ENCODE measurements around the gene LRRC4C. TPM values are rescaled to one million over a fixed set of nuclear protein-coding genes. Genes with fewer than 3 reads are reported as not detected.

The LRRC4C gene
- total RNA-seq, 2 donors from 2014 or later: 0.95 to 3.2 TPM

GRCh38 chr11:40838181-40838683 is 621.2 kb downstream of the LRRC4C start:
- H3K4me3 ChIP-seq: no peak overlapping the region
- H3K9me3 ChIP-seq: no peaks in the 10 kb centered on the region
- H3K4me1 ChIP-seq (ENCODE audit: control insufficient read depth in 1 of 2, low read depth in 2 of 2): no peaks in the 10 kb centered on the region
- no peak overlapping the region for H3K27ac ChIP-seq
- DNase-seq (ENCODE audit: low spot score) (no peak), ATAC-seq (ENCODE audit: insufficient number of reproducible peaks, low FRiP score, low read depth) (no peak)
- no peaks in the 10 kb centered on the region for H3K27me3 ChIP-seq (replicated peaks; ENCODE audit: insufficient read depth)
- H3K36me3 ChIP-seq: no peaks in the 10 kb centered on the region
- TF ChIP-seq CTCF (IDR thresholded peaks at IDR 0.05): no peak

- Histone ChIP-seq H3K36me3 (no peaks in the 10 kb centered on the region), H3K9me3 (no peaks in the 10 kb centered on the region), H3K27me3 (replicated peaks; ENCODE audit: insufficient read depth) (no peaks in the 10 kb centered on the region), H3K27ac (no peak overlapping the region), H3K4me3 (no peak overlapping the region), H3K4me1 (ENCODE audit: control insufficient read depth in 1 of 2, low read depth in 2 of 2) (no peaks in the 10 kb centered on the region)
- DNase-seq (ENCODE audit: low spot score): no peak
- ATAC-seq (ENCODE audit: insufficient number of reproducible peaks, low FRiP score, low read depth): no peak
- no peak for TF ChIP-seq CTCF (IDR thresholded peaks at IDR 0.05)
Measured at GRCh38 chr11:40827116-40827515, 632.3 kb downstream of the LRRC4C start.

- Histone ChIP-seq H3K36me3 (no peaks in the 10 kb centered on the region), H3K4me3 (no peak overlapping the region), H3K27ac (no peak overlapping the region), H3K27me3 (replicated peaks; ENCODE audit: insufficient read depth) (no peaks in the 10 kb centered on the region), H3K9me3 (no peaks in the 10 kb centered on the region), H3K4me1 (ENCODE audit: control insufficient read depth in 1 of 2, low read depth in 2 of 2) (no peaks in the 10 kb centered on the region)
- ATAC-seq (ENCODE audit: insufficient number of reproducible peaks, low FRiP score, low read depth): no peak
- DNase-seq (ENCODE audit: low spot score): no peak
- no peak for TF ChIP-seq CTCF (IDR thresholded peaks at IDR 0.05)
Measured at GRCh38 chr11:40826601-40827000, 632.9 kb downstream of the LRRC4C start.

GRCh38 chr11:40825201-40825834 is 634.1 kb downstream of the LRRC4C start:
- no peak for TF ChIP-seq CTCF (IDR thresholded peaks at IDR 0.05)
- no peak overlapping the region for H3K4me3 ChIP-seq
- DNase-seq (ENCODE audit: low spot score) (no peak), ATAC-seq (ENCODE audit: insufficient number of reproducible peaks, low FRiP score, low read depth) (no peak)
- no peaks in the 10 kb centered on the region for H3K36me3 ChIP-seq
- no peak overlapping the region for H3K27ac ChIP-seq
- H3K9me3 ChIP-seq: no peaks in the 10 kb centered on the region
- H3K4me1 ChIP-seq (ENCODE audit: control insufficient read depth in 1 of 2, low read depth in 2 of 2): no peaks in the 10 kb centered on the region
- no peaks in the 10 kb centered on the region for H3K27me3 ChIP-seq (replicated peaks; ENCODE audit: insufficient read depth)

GRCh38 chr11:40819230-40819629 is 640.2 kb downstream of the LRRC4C start:
- DNase-seq (ENCODE audit: low spot score) (no peak), ATAC-seq (ENCODE audit: insufficient number of reproducible peaks, low FRiP score, low read depth) (no peak)
- Histone ChIP-seq H3K27ac (no peak overlapping the region), H3K9me3 (no peaks in the 10 kb centered on the region), H3K36me3 (no peaks in the 10 kb centered on the region), H3K4me3 (no peak overlapping the region), H3K27me3 (replicated peaks; ENCODE audit: insufficient read depth) (no peaks in the 10 kb centered on the region), H3K4me1 (ENCODE audit: control insufficient read depth in 1 of 2, low read depth in 2 of 2) (no peaks in the 10 kb centered on the region)
- no peak for TF ChIP-seq CTCF (IDR thresholded peaks at IDR 0.05)
